ENCODE measurements around the gene LRWD1. TPM values are rescaled to one million over a fixed set of nuclear protein-coding genes. Genes with fewer than 3 reads are reported as not detected.
"Not testable (repeated sequence)": the region's sequence is repeated elsewhere in the genome, so short reads cannot be mapped to it uniquely, and the experiment has no call there.

The LRWD1 gene
- total RNA-seq, 1 experiment from 2014 or later: 39.5 TPM

DNA sequence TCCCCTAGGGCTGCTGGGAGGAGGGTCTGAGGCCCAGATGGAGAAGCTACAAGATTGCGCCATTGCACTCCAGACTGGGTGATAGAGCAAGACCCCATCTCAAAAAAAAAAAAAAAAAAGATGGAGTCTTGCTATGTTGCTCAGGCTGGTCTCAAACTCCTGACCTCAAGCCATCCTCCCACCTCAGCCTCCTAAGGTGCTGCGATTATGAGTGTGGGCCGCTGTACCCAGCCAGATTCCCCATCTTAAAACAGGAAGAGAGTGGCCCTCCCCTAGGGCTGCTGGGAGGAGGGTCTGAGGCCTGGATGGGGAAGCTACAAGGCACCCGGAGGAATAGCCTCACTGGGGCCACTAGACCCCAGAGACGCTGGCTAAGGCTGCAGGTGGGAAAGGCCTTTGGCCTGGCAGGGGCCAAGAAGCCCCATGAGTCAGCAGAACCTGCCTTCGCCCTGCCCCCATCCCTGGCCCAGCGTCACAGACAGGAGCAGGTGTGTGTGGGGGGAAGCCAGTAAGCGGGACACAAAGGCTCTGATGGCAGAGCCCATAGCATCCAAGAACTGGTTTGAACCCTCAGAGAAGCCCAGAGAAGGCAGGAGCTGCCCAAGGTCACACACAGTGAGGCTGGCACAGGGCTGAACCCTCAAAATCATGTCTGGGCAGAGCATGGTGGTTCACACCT is 42.8 kb downstream of the LRWD1 start:
- ATAC-seq; H3K4me3 ChIP-seq (replicated peaks in 1 of 2; ENCODE audit: low read depth in 1 of 2, low read length in 2 of 2); DNase-seq (ENCODE audit: low read depth, low spot score); H3K4me1 ChIP-seq (ENCODE audit: control insufficient read depth in 1 of 2, insufficient read depth in 2 of 2, low read length in 2 of 2); H3K4me2 ChIP-seq (ENCODE audit: low read length); H3K9me2 ChIP-seq (ENCODE audit: insufficient read depth); H3K9ac ChIP-seq (ENCODE audit: low read length); BruUV-seq (replicated peaks); H3K27me3 ChIP-seq (ENCODE audit: insufficient read depth, low read length); H3K79me2 ChIP-seq (ENCODE audit: insufficient read depth, low read length); H3K36me3 ChIP-seq (ENCODE audit: control insufficient read depth in 1 of 2, insufficient read depth in 2 of 2, low read length in 2 of 2); H4K20me1 ChIP-seq (ENCODE audit: insufficient read depth); H2AFZ ChIP-seq (ENCODE audit: low read depth, low read length, poor library complexity, severe bottlenecking); intact Hi-C loops (cut with micrococcal nuclease); CTCF ChIA-PET; POLR2A ChIA-PET; H3K9me3 ChIP-seq (ENCODE audit: control insufficient read depth in 1 of 2, insufficient read depth in 1 of 2, low read depth in 1 of 2, low read length in 2 of 2); RAD21 ChIA-PET (ENCODE audit: low non-redundant PET in 1 of 2, low total read pairs in 2 of 2, uncharacterized antibody in 2 of 2, unreplicated experiment in 2 of 2); H3K27ac ChIP-seq (ENCODE audit: low read depth, low read length): not testable (repeated sequence)

DNA sequence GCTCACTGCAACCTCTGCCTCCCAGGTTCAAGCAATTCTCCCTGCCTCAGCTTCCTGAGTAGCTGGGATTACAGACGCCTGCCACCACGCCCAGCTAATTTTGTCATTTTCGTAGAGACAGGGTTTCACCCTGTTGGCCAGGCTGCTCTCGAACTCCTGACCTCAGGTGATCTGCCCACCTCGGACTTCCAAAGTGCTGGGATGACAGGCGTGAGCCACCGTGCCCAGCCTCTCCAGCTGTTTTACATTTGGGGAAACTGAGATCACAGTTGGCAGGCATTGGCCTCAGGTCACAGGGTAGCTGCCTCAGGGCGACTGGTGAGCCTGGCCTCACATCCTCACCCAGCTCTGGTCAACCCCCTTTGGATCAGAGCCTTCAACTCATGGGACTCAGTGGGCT is 45.8 kb downstream of the LRWD1 start:
- H3K4me2 ChIP-seq (ENCODE audit: low read length); intact Hi-C loops (cut with micrococcal nuclease); H3K9me2 ChIP-seq (ENCODE audit: insufficient read depth); H2AFZ ChIP-seq (ENCODE audit: low read depth, low read length, poor library complexity, severe bottlenecking); H3K4me3 ChIP-seq (replicated peaks in 1 of 2; ENCODE audit: low read depth in 1 of 2, low read length in 2 of 2); H3K27me3 ChIP-seq (ENCODE audit: insufficient read depth, low read length); RAD21 ChIA-PET (ENCODE audit: low non-redundant PET in 1 of 2, low total read pairs in 2 of 2, uncharacterized antibody in 2 of 2, unreplicated experiment in 2 of 2); POLR2A ChIA-PET; H3K79me2 ChIP-seq (ENCODE audit: insufficient read depth, low read length); BruUV-seq (replicated peaks); H3K9me3 ChIP-seq (ENCODE audit: control insufficient read depth in 1 of 2, insufficient read depth in 1 of 2, low read depth in 1 of 2, low read length in 2 of 2); H3K27ac ChIP-seq (ENCODE audit: low read depth, low read length); H4K20me1 ChIP-seq (ENCODE audit: insufficient read depth); H3K4me1 ChIP-seq (ENCODE audit: control insufficient read depth in 1 of 2, insufficient read depth in 2 of 2, low read length in 2 of 2); CTCF ChIA-PET; ATAC-seq; H3K36me3 ChIP-seq (ENCODE audit: control insufficient read depth in 1 of 2, insufficient read depth in 2 of 2, low read length in 2 of 2); DNase-seq (ENCODE audit: low read depth, low spot score); H3K9ac ChIP-seq (ENCODE audit: low read length): not testable (repeated sequence)

DNA sequence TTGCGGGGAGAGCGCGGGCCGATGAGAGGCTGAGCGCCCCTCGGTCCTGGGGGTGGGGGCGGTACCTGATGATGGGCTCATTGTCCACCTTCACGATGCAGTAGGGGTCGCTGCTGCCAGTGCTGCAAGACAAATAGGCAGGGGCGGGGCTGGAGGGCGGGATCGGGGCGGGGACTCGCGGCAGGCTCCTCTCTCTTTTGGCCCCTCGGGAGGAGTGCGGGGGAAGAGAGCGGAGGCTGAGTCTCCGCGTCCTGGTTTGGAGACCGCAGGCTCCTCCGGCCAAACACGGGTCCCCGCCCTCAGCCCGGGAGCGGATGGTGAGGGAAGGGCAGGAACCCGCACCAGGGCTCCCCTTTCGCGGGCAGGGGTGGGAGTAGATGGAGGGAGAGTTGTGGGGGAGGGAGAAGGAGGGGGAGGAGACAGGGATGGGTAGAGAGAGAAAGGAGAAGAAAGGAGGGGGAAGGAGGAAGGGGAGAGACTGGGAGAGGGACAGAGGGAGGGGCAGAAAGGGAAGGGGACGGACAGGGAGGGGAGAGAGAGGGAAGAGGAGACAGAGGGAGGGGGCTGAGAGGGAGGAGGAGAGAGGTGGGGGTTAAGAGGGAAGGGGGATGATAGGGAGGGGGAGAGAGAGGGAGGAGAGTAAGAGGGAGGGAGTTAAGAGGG is 47.2 kb downstream of the LRWD1 start:
- H3K79me2 ChIP-seq (ENCODE audit: insufficient read depth, low read length); RAD21 ChIA-PET (ENCODE audit: low non-redundant PET in 1 of 2, low total read pairs in 2 of 2, uncharacterized antibody in 2 of 2, unreplicated experiment in 2 of 2); H3K36me3 ChIP-seq (ENCODE audit: control insufficient read depth in 1 of 2, insufficient read depth in 2 of 2, low read length in 2 of 2); H4K20me1 ChIP-seq (ENCODE audit: insufficient read depth); H2AFZ ChIP-seq (ENCODE audit: low read depth, low read length, poor library complexity, severe bottlenecking); H3K9me3 ChIP-seq (ENCODE audit: control insufficient read depth in 1 of 2, insufficient read depth in 1 of 2, low read depth in 1 of 2, low read length in 2 of 2); H3K27ac ChIP-seq (ENCODE audit: low read depth, low read length); CTCF ChIA-PET; POLR2A ChIA-PET; H3K9ac ChIP-seq (ENCODE audit: low read length); DNase-seq (ENCODE audit: low read depth, low spot score); H3K9me2 ChIP-seq (ENCODE audit: insufficient read depth); intact Hi-C loops (cut with micrococcal nuclease); BruUV-seq (replicated peaks); H3K4me3 ChIP-seq (replicated peaks in 1 of 2; ENCODE audit: low read depth in 1 of 2, low read length in 2 of 2); H3K27me3 ChIP-seq (ENCODE audit: insufficient read depth, low read length); H3K4me1 ChIP-seq (ENCODE audit: control insufficient read depth in 1 of 2, insufficient read depth in 2 of 2, low read length in 2 of 2): not testable (repeated sequence)
- ATAC-seq: peak; percentile 88
- peak overlapping the region; percentile 25; the same call in 1 of the 2 replicates for H3K4me2 ChIP-seq (ENCODE audit: low read length)

DNA sequence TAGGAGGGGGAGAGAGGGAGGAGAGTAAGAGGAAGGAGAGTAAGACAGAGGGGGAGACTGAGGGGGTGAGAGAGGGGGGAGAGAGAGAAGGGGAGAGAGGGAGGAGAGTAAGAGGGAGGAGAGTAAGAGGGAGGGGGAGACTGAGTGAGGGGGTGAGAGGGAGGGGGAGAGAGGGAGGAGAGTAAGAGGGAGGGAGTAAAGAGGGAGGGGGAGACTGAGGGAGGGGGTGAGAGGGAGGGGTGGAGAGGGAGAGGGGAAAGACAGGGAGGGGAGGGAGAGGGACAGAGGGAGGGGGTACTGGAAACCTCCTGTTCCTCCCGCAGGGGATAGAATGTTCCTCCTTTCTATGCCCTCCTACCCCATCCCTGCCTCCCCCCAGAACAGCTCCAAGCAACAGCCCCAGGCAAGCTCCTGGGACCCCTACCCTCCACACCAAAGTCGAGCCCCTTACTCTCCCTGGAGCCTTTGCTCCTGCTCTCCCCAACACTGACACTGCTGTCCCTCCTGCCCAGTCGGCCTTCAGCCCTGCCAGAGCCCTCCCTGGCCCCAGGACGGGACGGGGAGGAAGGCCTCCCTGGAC is 47.9 kb downstream of the LRWD1 start:
- POLR2A ChIA-PET: not testable (repeated sequence)

More for the DNA sequence above, 47.9 kb downstream of the LRWD1 start:
- H3K27me3 ChIP-seq (ENCODE audit: insufficient read depth, low read length); H3K9me2 ChIP-seq (ENCODE audit: insufficient read depth); H3K4me1 ChIP-seq (ENCODE audit: control insufficient read depth in 1 of 2, insufficient read depth in 2 of 2, low read length in 2 of 2); BruUV-seq (replicated peaks); H3K9me3 ChIP-seq (ENCODE audit: control insufficient read depth in 1 of 2, insufficient read depth in 1 of 2, low read depth in 1 of 2, low read length in 2 of 2); ATAC-seq; intact Hi-C loops (cut with micrococcal nuclease); H3K36me3 ChIP-seq (ENCODE audit: control insufficient read depth in 1 of 2, insufficient read depth in 2 of 2, low read length in 2 of 2); H3K79me2 ChIP-seq (ENCODE audit: insufficient read depth, low read length); H2AFZ ChIP-seq (ENCODE audit: low read depth, low read length, poor library complexity, severe bottlenecking); H3K9ac ChIP-seq (ENCODE audit: low read length); DNase-seq (ENCODE audit: low read depth, low spot score); RAD21 ChIA-PET (ENCODE audit: low non-redundant PET in 1 of 2, low total read pairs in 2 of 2, uncharacterized antibody in 2 of 2, unreplicated experiment in 2 of 2); H4K20me1 ChIP-seq (ENCODE audit: insufficient read depth); H3K27ac ChIP-seq (ENCODE audit: low read depth, low read length); CTCF ChIA-PET: not testable (repeated sequence)
- Histone ChIP-seq H3K4me2 (ENCODE audit: low read length) (peak overlapping the region; percentile 25), H3K4me3 (replicated peaks in 1 of 2; ENCODE audit: low read depth in 1 of 2, low read length in 2 of 2) (peak overlapping the region in 1 of 2 experiments; percentile 9; a peak in 1 of 4 replicates)

All from HCT116 (cell line).